Thoracic aorta (tissue), 2 donors: ENCODE data around the gene RNF26. TPM values are rescaled to one million over a fixed set of nuclear protein-coding genes. Genes with fewer than 3 reads are reported as not detected.

Experiments used
- ATAC-seq: fragments of 150-250 bp; one replicate; pipeline ENCODE4 v1.8.0; 2017; ENCODE audit warnings: low read depth; ENCODE audit not compliant: insufficient number of reproducible peaks, low FRiP score
- DNase-seq: peaks from one replicate; pipeline ENCODE4 v3.0.0-alpha.2; 2020; ENCODE audit warnings: low spot score
- H3K27ac ChIP-seq, 2 donors: fragments of 200-600 bp; sonication (generic); 1 replicate in 1 of 2; 2 replicates in 1 of 2; pipeline ENCODE4 v1.5.1; 2016; ENCODE audit warnings: mild to moderate bottlenecking in 2 of 2, moderate library complexity in 2 of 2
- H3K27me3 ChIP-seq: fragments of 200-600 bp; sonication (generic); replicated peaks from 2 replicates; pipeline ENCODE4 v1.6.0; 2016; ENCODE audit warnings: mild to moderate bottlenecking; ENCODE audit not compliant: insufficient read depth
- H3K36me3 ChIP-seq: fragments of 200-600 bp; sonication (generic); one replicate; pipeline ENCODE4 v1.5.1; 2016
- H3K4me1 ChIP-seq, 2 donors: fragments of 200-600 bp; sonication (generic); 1 replicate in 1 of 2; 2 replicates in 1 of 2; pipeline versions ENCODE4 v1.5.1 to v1.6.0; 2016; ENCODE audit warnings: low read depth in 2 of 2, mild to moderate bottlenecking in 1 of 2; ENCODE audit not compliant: control insufficient read depth in 1 of 2
- H3K4me3 ChIP-seq: fragments of 200-600 bp; sonication (generic); 2 replicates; pipeline ENCODE4 v1.5.1; 2016; ENCODE audit warnings: mild to moderate bottlenecking
- H3K9me3 ChIP-seq: fragments of 200-600 bp; sonication (generic); 2 replicates; pipeline ENCODE4 v1.5.1; 2016
- total RNA-seq, 2 donors: library from RNA; depleted of rRNA; stranded (reverse); fragments of >200 nt; gene quantifications; one replicate each; pipeline versions ENCODE4 v1.1.0 to v1.2.3, GENCODE V29; 2016
- TF ChIP-seq, protein P1 (sequence below): fragments of 200-600 bp; sonication (generic); IDR thresholded peaks from one replicate; pipeline ENCODE4 v1.5.1; 2019; ENCODE audit warnings: antibody characterized with exemption

RNF26 gene
- total RNA-seq, 2 donors from 2014 or later, result 11.0 to 12.1 TPM

GRCh38 chr11:119347940-119348605 lies 13.7 kb downstream of the RNF26 start:
- TF ChIP-seq, protein P1, sequence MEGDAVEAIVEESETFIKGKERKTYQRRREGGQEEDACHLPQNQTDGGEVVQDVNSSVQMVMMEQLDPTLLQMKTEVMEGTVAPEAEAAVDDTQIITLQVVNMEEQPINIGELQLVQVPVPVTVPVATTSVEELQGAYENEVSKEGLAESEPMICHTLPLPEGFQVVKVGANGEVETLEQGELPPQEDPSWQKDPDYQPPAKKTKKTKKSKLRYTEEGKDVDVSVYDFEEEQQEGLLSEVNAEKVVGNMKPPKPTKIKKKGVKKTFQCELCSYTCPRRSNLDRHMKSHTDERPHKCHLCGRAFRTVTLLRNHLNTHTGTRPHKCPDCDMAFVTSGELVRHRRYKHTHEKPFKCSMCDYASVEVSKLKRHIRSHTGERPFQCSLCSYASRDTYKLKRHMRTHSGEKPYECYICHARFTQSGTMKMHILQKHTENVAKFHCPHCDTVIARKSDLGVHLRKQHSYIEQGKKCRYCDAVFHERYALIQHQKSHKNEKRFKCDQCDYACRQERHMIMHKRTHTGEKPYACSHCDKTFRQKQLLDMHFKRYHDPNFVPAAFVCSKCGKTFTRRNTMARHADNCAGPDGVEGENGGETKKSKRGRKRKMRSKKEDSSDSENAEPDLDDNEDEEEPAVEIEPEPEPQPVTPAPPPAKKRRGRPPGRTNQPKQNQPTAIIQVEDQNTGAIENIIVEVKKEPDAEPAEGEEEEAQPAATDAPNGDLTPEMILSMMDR, result no peak
- Histone ChIP-seq H3K27ac (no peak overlapping the region), H3K9me3 (no peaks in the 10 kb centered on the region), H3K4me3 (no peak overlapping the region), H3K4me1 (no peaks in the 10 kb centered on the region), H3K36me3 (no peaks in the 10 kb centered on the region), H3K27me3 (no peaks in the 10 kb centered on the region)
- DNase-seq, result no peak
- no peak for ATAC-seq

- H3K27me3 ChIP-seq, result no peaks in the 10 kb centered on the region
- ATAC-seq (no peak), DNase-seq (no peak)
- no peaks in the 10 kb centered on the region for H3K4me1 ChIP-seq
- no peaks in the 10 kb centered on the region for H3K9me3 ChIP-seq
- H3K36me3 ChIP-seq, result no peaks in the 10 kb centered on the region
- no peak overlapping the region for H3K27ac ChIP-seq
- TF ChIP-seq, protein P1, result no peak
- no peak overlapping the region for H3K4me3 ChIP-seq
Measured at GRCh38 chr11:119350302-119350701, 16.0 kb downstream of the RNF26 start.

- Histone ChIP-seq H3K4me1 (no peaks in the 10 kb centered on the region), H3K4me3 (no peak overlapping the region), H3K36me3 (no peaks in the 10 kb centered on the region), H3K27me3 (no peaks in the 10 kb centered on the region), H3K27ac (no peak overlapping the region), H3K9me3 (no peaks in the 10 kb centered on the region)
- TF ChIP-seq, protein P1, result no peak
- DNase-seq (no peak), ATAC-seq (no peak)
Measured at GRCh38 chr11:119351232-119351631, 16.9 kb downstream of the RNF26 start.

DNA sequence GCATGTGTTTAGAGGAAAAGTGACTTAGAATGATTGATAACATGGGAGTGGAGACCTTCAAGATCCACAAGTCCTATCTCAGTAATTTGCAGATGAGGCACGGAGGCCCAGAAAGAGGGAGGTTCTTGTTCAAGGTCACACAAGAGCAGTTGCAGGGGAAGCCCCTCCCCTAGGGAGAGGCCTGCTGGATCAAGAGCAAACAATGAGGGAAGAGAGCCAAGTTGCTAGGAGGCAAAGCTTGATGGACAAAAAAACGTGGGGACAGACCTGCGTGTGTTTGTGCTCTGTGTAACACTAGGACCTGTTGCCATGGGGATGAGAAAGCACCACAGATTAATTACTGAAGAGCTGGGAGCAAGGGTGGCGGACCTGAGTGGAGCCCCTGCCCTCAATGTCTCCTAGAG lies 18.5 kb downstream of the RNF26 start:
- no peak overlapping the region for H3K4me3 ChIP-seq
- H3K27ac ChIP-seq, result no peak overlapping the region
- TF ChIP-seq, protein P1, result no peak
- no peaks in the 10 kb centered on the region for H3K27me3 ChIP-seq
- H3K9me3 ChIP-seq, result no peaks in the 10 kb centered on the region
- ATAC-seq, result no peak
- no peak for DNase-seq
- H3K36me3 ChIP-seq, result no peaks in the 10 kb centered on the region
- no peaks in the 10 kb centered on the region for H3K4me1 ChIP-seq

DNA sequence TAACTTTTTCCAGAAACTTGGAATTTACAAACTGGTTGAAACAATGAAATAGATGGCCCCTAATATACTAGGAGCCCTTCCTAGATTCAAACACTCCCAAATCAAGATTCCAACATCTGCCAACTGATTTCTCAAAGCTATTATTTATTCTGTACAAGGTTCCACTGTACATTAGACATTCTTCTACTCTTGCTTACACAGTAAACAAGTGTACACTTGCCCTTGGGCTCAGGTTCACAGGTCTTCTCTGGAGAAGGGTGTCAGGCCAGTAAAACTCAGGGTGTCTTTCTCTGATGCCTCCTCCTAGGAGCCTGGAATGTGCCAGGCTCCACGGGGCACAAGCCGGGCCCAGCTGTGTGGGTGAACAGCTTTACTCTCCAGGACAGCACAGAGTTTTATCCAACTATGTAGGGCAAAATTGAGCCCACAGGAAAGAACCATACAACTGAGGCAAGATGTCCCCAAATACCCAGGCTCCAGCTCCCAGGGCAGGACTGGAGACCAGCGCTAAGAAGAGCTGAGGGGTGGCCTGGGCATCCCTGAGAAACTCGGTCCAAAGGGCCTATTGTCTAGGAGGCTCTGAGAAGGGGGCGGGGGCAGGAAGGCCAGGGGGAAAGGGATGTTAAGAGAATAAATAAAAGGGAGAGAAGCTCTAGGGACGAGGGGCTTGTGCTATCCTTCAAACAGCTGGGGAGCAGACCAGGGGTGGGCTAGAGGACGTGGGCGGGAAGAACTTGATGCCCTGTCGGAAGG lies 20.9 kb downstream of the RNF26 start:
- Histone ChIP-seq H3K27ac (no peak overlapping the region), H3K36me3 (no peaks in the 10 kb centered on the region)

More for the DNA sequence above, 20.9 kb downstream of the RNF26 start:
- Histone ChIP-seq H3K4me3 (no peak overlapping the region), H3K27me3 (no peaks in the 10 kb centered on the region), H3K4me1 (no peaks in the 10 kb centered on the region), H3K9me3 (no peaks in the 10 kb centered on the region)
- no peak for ATAC-seq
- DNase-seq, result no peak
- TF ChIP-seq, protein P1, result no peak
